Activated naive CD4-positive, alpha-beta T cell treated with anti-CD3 and anti-CD28 coated beads, Interleukin-2, amount 50 U/mL, for 16 hours (primary cell): ENCODE results near the gene PAX9.
"Not testable (repeated sequence)": the region's sequence is repeated elsewhere in the genome, so short reads cannot be mapped to it uniquely, and the experiment has no call there.

Experiments
- DNase-seq: peaks from one replicate; pipeline ENCODE4 v3.0.0-alpha.2; 2020

PAX9 gene

DNA sequence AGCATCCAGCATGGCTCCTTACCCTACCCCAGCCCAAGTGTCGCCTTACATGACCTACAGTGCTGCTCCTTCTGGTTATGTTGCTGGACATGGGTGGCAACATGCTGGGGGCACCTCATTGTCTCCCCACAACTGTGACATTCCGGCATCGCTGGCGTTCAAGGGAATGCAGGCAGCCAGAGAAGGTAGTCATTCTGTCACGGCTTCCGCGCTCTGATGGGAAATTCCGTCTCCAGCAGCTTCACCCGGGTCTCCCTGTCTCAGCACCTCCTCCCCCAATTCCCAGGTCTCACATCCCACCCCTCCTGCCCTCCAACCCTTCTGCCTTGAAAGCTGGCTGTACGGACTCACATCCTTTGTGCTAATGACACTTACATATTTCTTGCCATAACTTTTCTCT lies 14.6 kb downstream of the PAX9 start:
- DNase-seq: no peak

DNA sequence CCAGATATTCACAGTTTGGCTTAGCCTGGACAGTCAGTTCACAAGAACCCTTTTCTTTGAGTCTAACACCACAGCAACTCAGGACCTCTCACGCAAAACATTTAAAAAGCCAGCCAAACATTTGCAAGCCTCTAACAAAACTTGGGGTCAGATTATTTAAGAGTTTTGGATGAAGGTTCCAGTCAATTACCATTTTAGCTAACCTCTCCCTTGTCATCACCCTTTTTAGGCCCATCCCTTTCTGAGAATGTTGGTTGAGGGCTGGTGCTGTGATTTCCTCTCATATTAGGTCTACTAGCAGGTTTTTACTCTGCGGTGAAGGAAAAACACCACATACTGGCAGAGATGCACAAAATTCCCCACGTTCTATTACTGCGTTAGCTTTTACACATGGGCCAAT lies 20.7 kb downstream of the PAX9 start:
- no peak for DNase-seq

DNA sequence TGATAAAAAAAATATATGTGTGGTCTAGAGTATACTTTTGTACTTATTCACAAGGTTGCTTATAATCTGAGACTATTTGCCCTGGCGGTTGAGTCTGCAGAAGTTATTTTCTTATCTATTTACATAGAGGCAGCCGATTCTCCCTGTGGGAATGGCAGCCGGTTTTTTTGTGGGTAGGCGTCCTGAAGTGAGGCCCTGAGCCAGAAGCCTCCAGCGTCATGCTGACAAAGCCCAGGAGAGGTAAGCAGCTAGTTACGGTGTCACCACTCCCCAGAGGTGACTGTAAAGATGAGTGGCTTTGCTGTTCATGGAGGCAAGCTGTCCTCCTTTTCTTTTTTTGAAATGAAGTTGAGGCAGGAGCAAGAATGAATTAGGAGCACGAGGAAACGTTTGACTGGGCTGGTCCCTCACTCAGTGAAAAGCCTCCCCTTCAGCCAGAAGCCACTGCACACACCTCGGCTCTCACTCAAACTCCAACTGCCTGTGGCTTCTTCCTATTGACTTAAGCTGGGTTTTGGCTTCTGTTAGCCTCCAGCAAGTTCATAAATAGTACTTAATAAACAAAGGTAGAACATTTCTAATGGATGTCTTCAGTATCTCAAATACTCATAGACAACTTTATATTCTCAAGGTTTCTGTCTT lies 21.5 kb downstream of the PAX9 start:
- no peak for DNase-seq

DNA sequence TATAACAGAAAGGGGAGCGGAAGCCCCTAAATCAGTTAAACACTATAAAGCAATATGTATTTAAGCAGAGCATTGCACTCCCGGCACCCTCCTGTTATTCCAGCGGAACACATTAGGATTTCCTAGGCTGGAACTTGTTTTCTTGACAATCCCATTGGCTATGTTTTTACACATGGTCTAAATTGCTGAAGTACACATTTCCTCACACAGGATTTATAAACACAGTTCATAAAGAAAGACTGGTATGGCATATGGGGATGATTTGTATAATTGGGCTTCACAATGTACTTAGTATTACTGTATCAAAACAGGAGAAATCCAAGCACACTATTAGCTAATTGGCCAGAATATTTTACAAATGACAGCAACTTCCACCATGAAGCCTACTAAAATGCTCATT lies 23.3 kb downstream of the PAX9 start:
- DNase-seq: no peak

GRCh38 chr14:36690311-36691040 lies 28.8 kb downstream of the PAX9 start:
- DNase-seq: no peak

DNA sequence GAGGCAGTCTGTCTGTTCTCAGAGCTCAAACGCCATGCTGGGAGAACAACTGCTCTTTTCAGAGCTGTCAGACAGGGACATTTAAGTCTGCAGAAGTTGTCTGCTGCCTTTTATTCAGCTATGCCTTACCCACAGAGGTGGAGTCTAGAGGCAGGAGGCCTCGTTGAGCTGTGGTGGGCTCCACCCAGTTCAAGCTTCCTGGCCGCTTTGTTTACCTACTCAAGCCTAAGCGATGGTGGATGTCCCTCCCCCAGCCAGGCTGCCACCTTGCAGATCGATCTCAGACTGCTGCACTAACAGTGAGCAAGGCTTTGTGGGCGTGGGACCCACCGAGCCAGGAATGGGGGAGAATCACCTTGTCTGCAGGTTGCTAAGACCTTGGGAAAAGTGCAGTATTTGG lies 37.8 kb downstream of the PAX9 start:
- not testable (repeated sequence) for DNase-seq

DNA sequence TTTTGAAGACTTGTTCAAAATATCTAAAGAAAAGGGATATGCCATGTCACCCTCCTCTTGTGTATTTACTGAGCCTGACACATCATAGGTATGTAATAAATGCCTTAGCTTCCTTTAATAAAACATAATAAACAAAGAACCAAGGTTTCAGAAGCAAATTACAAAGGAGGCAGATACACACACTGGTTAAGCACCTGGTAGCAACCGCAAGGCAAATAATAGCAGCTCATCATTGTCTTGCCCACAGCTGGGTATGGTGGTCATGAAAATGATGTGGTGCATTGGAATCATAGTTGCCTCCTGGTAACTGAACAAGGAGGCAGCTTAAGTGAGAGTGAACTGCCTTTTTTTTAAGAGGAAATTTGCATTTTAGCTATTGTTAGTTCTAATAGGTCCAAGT lies 39.0 kb downstream of the PAX9 start:
- no peak for DNase-seq

DNA sequence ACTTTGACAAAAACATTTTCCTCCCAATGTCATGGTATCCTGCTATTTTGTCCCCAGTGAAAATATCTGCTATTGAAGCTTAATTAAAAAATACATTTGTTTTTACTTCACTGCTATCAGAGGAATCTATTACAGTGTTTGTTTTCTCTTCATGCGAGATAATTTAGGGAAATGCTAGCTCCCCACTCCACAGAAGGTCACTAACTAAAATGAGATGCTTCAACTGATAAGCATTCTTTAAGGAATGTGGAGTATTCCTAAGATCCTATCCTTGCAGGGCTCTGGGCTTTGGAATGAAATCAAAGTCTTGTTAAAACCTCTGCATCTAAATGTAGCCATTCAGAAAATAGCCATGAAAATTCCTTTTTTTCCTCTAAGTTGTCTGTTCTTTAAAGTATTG lies 39.5 kb downstream of the PAX9 start:
- DNase-seq: no peak

DNA sequence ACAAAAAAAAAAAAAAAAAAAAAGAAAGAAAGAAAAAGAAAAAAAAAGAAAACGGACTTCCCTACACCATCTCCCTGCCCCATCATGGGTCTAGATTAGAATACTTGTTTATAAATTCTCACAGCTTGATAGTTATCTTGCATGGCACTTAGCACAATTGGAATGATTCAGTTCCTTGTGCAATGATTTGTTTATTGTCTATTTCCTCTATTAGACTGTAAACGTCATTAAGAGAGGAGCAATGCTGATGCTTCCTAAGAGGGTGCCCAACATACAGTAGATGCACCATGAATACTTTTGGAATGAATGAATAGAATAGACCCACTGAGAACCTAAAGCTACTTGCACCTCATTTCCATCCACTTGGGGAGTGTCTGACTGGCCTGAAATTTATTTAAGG lies 40.8 kb downstream of the PAX9 start:
- no peak for DNase-seq

- no peak for DNase-seq
Measured at GRCh38 chr14:36707570-36707969, 45.9 kb downstream of the PAX9 start.

DNA sequence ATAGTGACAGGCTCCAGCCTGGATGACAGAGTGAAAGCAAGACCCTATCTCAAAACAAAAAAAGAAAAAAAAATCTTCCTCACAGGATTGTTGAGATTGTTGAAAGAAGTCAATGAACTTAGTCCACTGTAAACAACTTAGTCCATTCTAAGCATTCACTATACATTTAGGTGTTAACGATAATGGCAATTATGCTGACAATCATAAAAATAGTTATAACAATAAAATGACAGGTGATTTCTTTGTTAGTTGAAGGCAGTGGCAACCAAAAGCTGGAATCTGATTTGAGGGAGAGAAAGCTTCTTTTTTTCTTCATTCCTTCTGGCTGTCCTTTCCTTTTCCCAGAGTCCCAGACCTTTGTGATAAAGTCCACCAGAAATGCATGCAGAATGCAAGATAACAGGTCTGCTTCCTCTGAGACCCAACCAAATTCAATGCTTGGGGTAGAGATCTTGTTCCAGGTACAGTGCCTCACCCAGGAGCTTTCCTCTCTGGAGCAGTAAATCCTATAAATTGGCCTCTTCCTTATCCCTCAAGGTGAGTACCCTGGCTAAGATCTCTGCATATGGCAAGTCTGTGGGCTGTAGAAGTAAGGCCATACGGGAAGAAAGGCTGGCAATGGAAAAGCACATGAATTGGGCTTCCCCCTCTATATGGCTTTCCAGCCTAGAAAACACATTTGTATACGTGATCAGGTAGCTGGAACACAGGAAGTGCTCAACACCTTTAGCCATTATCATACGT lies 52.5 kb downstream of the PAX9 start:
- DNase-seq: no peak

DNA sequence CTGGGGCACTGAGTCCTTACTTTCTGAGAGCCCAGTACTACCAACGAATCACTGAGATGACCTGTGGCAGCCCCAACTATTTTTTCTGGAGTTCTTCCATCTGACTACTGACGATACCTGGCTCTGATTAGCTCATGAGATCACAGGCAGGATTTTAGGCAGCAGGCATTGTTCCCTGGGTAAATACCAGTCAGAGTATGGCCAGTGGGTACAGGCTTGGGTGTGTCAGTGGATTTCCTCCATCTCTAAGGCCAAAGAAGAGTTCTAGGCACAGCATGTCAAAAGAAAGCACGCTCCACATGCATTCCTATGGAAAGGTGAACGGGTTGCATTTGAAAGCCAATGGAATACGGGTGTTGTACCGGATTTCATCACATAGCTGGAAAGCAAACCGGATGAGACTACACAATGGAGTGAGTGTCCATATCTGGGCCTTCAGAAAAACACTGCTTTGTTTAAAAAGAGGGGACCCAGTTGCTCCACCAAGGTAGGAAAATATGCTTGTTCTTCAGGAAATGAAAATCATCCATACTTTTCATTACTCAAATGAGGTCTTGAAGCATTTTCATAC lies 55.0 kb downstream of the PAX9 start:
- DNase-seq: no peak

DNA sequence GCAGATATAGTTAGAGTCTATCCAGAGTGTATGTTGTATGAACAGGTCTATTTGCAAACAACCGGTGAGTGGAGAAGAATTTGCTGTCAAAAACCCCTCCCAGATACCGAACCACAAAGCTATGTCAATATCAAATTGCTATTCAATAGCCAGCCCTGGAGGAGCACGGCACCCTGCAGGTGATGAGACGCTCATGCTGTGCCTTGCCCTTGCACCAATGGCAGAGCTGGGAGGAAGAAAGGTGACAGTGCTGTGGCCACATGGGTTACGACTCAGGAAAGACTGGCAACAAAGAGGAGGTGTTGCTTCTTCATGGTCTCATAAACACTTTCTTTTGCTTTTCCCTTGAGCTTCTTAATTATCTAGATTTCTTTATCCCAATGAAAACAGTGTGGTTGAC lies 55.7 kb downstream of the PAX9 start:
- no peak for DNase-seq

- DNase-seq: no peak
Measured at GRCh38 chr14:36718216-36718615, 56.6 kb downstream of the PAX9 start.

GRCh38 chr14:36719823-36720222 lies 58.2 kb downstream of the PAX9 start:
- no peak for DNase-seq

- DNase-seq: no peak
Measured at GRCh38 chr14:36720657-36721056, 59.0 kb downstream of the PAX9 start.

GRCh38 chr14:36721877-36722276 lies 60.2 kb downstream of the PAX9 start:
- DNase-seq: no peak

- DNase-seq: no peak
Measured at GRCh38 chr14:36723530-36723929, 61.9 kb downstream of the PAX9 start.

- no peak for DNase-seq
Measured at GRCh38 chr14:36724162-36724561, 62.5 kb downstream of the PAX9 start.

DNA sequence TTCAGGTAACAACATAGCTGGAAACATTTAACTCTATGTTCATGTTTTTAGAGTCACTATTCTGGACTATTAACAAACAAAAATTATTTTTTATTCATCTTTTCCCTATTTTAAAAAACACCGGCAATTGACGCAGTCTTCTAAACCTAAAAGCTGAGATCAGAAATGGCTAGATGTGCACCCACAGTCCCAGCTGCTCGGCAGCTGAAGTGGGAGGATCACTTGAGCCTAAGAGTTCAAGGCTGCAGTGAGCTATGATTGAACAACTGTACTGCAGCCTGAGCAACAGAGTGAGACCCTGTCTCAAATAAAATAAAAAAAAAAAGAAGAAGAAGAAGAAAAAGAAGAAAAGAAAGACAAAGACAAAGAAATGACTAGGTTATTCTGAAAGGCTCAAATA lies 64.5 kb downstream of the PAX9 start:
- no peak for DNase-seq
